Mesenchymal stem cell (in vitro differentiated cells and primary cell): ENCODE results near the gene TXNDC17.
A peak's percentile ranks its signal among the peaks of the same experiment; 100 is the strongest.

Source experiments
- DNase-seq: peaks from one replicate; pipeline ENCODE4 v3.0.0-alpha.2; 2013
- H2AFZ ChIP-seq: one replicate; pipeline ENCODE4 v1.6.1; 2013; ENCODE audit warnings: low read depth, mild to moderate bottlenecking, control low read depth, inconsistent platforms, low read length, moderate library complexity
- H2AK5ac ChIP-seq: 2 replicates; pipeline ENCODE4 v1.6.1; 2013; ENCODE audit warnings: low read length, moderate library complexity, mild to moderate bottlenecking, inconsistent platforms; ENCODE audit not compliant: severe bottlenecking
- H2BK120ac ChIP-seq: one replicate; pipeline ENCODE4 v1.6.1; 2013; ENCODE audit warnings: low read depth, mild to moderate bottlenecking, inconsistent platforms, low read length, moderate library complexity
- H2BK12ac ChIP-seq, 2 experiments: one replicate each; pipeline ENCODE4 v1.6.1; 2013; ENCODE audit warnings: inconsistent platforms in 2 of 2, low read length in 2 of 2, mild to moderate bottlenecking in 2 of 2, moderate library complexity in 2 of 2, control low read depth in 1 of 2
- H2BK15ac ChIP-seq: one replicate; pipeline ENCODE4 v1.6.1; 2013; ENCODE audit warnings: mild to moderate bottlenecking, low read depth, inconsistent platforms; ENCODE audit not compliant: poor library complexity, severe bottlenecking
- H2BK5ac ChIP-seq: 2 replicates; pipeline ENCODE4 v1.6.1; 2013; ENCODE audit warnings: low read depth, mild to moderate bottlenecking, low read length, control low read depth, inconsistent platforms; ENCODE audit not compliant: poor library complexity, severe bottlenecking
- H3K14ac ChIP-seq, 2 experiments: one replicate each; pipeline ENCODE4 v1.6.1; 2013; ENCODE audit warnings: inconsistent platforms in 2 of 2, low read length in 2 of 2, control low read depth in 1 of 2, mild to moderate bottlenecking in 1 of 2, moderate library complexity in 1 of 2
- H3K18ac ChIP-seq, 2 experiments: one replicate each; pipeline ENCODE4 v1.6.1; 2013; ENCODE audit warnings: inconsistent platforms in 2 of 2, low read length in 2 of 2, control low read depth in 1 of 2, low read depth in 1 of 2, mild to moderate bottlenecking in 1 of 2
- H3K23ac ChIP-seq, 2 experiments: one replicate each; pipeline ENCODE4 v1.6.1; 2013; ENCODE audit warnings: inconsistent platforms in 2 of 2, low read length in 2 of 2, mild to moderate bottlenecking in 2 of 2, moderate library complexity in 2 of 2, control low read depth in 1 of 2
- H3K27ac ChIP-seq: 2 replicates; pipeline ENCODE4 v1.5.1; 2013; ENCODE audit warnings: mild to moderate bottlenecking, moderate library complexity, low read length, control low read depth, inconsistent platforms; ENCODE audit not compliant: poor library complexity, severe bottlenecking
- H3K27me3 ChIP-seq, 2 experiments: 2 replicates each; pipeline versions ENCODE4 v1.6.1 to v1.7.0; 2013; ENCODE audit warnings: low read length in 2 of 2, mild to moderate bottlenecking in 2 of 2, moderate library complexity in 2 of 2, control low read depth in 1 of 2, inconsistent platforms in 1 of 2; ENCODE audit not compliant: control insufficient read depth in 1 of 2, insufficient read depth in 1 of 2
- H3K36me3 ChIP-seq, 2 experiments: 2 replicates each; pipeline versions ENCODE4 v1.6.1 to v1.7.0; 2013; ENCODE audit warnings: low read length in 2 of 2, control low read depth in 1 of 2, inconsistent platforms in 1 of 2, low read depth in 1 of 2, mild to moderate bottlenecking in 1 of 2; ENCODE audit not compliant: insufficient read depth in 2 of 2, control insufficient read depth in 1 of 2
- H3K4ac ChIP-seq, 2 experiments: one replicate each; pipeline ENCODE4 v1.6.1; 2013; ENCODE audit warnings: inconsistent platforms in 2 of 2, low read length in 2 of 2, mild to moderate bottlenecking in 2 of 2, moderate library complexity in 2 of 2, control low read depth in 1 of 2, low read depth in 1 of 2
- H3K4me1 ChIP-seq: 2 replicates; pipeline ENCODE4 v1.6.1; 2013; ENCODE audit warnings: low read depth, low read length, control low read depth; ENCODE audit not compliant: control insufficient read depth, insufficient read depth
- H3K4me2 ChIP-seq: 2 replicates; pipeline ENCODE4 v1.6.1; 2013; ENCODE audit warnings: low read length, mild to moderate bottlenecking, inconsistent platforms; ENCODE audit not compliant: poor library complexity, severe bottlenecking
- H3K4me3 ChIP-seq, 2 experiments: 2 replicates each; pipeline versions ENCODE4 v1.5.1 to v1.7.0; 2013; ENCODE audit warnings: low read length in 2 of 2, mild to moderate bottlenecking in 2 of 2, control low read depth in 1 of 2, low read depth in 1 of 2; ENCODE audit not compliant: insufficient read depth in 1 of 2
- H3K79me1 ChIP-seq: replicated peaks from 2 replicates; pipeline ENCODE4 v1.6.1; 2013; ENCODE audit warnings: mild to moderate bottlenecking, control low read depth, low read length, inconsistent platforms; ENCODE audit not compliant: poor library complexity, severe bottlenecking
- H3K9ac ChIP-seq: 2 replicates; pipeline ENCODE4 v1.7.0; 2013; ENCODE audit warnings: mild to moderate bottlenecking, low read length, moderate library complexity
- H3K9me3 ChIP-seq: 2 replicates; pipeline ENCODE4 v1.7.0; 2013; ENCODE audit warnings: mild to moderate bottlenecking, low read length; ENCODE audit not compliant: control insufficient read depth
- H4K8ac ChIP-seq: one replicate; pipeline ENCODE4 v1.6.1; 2013; ENCODE audit warnings: inconsistent platforms, mild to moderate bottlenecking, low read length, moderate library complexity
- H4K91ac ChIP-seq: one replicate; pipeline ENCODE4 v1.6.1; 2013; ENCODE audit warnings: mild to moderate bottlenecking, low read length, inconsistent platforms
- WGBS: methylation state at CpG from one replicate; pipeline ENCODE4 v1.1.7; 2013; ENCODE audit warnings: mixed read lengths; 5-methylcytosine and 5-hydroxymethylcytosine counted together

Gene TXNDC17

DNA sequence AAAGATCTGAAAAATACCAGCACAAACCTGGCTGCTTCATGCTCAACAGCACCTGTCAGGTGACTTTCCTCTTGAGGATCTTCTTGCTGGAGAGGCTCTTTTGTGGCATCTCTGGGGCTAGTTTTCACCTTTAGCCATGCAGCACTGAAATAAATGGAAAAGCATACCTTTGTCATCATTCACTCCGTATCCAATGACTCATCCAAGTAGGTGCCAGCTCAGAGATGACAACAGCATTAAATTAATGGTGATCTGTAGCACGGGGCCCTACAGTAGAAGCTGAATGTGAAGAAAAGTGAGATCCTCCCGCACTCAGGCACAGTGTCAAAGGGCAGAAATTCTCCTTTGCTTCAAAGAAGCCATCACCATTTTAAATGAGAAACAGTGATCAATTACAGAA lies 32.5 kb upstream of the TXNDC17 start:
- Histone ChIP-seq H3K9me3 (no peaks in the 10 kb centered on the region), H4K91ac (no peak overlapping the region), H3K4ac (no peak overlapping the region), H2BK5ac (no peak overlapping the region), H3K9ac (no peak overlapping the region), H3K18ac (no peak overlapping the region), H3K4me1 (no peaks in the 10 kb centered on the region), H3K36me3 (peaks cover 18 to 85% of the 10 kb centered on the region in 2 experiments), H2AFZ (no peak overlapping the region), H3K27ac (no peak overlapping the region), H2AK5ac (no peak overlapping the region), H3K79me1 (peaks cover 22% of the 10 kb centered on the region), H3K4me3 (no peak overlapping the region), H4K8ac (no peak overlapping the region), H3K23ac (no peak overlapping the region), H3K27me3 (no peaks in the 10 kb centered on the region), H2BK12ac (no peak overlapping the region), H2BK15ac (no peak overlapping the region), H2BK120ac (no peak overlapping the region), H3K4me2 (no peak overlapping the region), H3K14ac (no peak overlapping the region)
- WGBS, result 67% methylated on average over 2 of the region's 3 CpGs
- no peak for DNase-seq

DNA sequence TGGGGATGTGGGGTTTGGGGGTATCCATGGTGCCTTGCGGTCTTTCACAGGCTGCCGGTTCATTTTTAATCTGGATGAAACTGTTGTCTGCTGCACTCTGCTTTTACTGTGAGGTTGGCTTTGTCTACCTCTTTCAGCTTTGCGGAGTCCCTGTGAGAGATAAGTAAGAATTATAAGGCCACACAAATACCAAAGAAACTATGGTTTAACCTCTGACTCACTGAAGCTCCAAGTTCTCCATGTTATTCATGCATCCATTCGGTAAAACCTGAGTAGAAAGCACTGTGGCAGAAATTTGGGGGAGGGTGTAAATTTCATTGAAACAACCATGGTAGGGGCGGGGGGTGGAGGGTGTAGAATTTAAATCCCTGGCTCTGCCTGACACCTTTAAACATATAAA lies 30.8 kb upstream of the TXNDC17 start:
- Histone ChIP-seq H4K8ac (no peak overlapping the region), H3K18ac (no peak overlapping the region), H4K91ac (no peak overlapping the region), H2BK120ac (no peak overlapping the region), H2AK5ac (no peak overlapping the region), H2BK15ac (no peak overlapping the region), H3K27me3 (no peaks in the 10 kb centered on the region), H3K9ac (no peak overlapping the region), H3K23ac (no peak overlapping the region), H3K4me1 (no peaks in the 10 kb centered on the region), H3K4me2 (no peak overlapping the region), H3K9me3 (no peaks in the 10 kb centered on the region), H2BK12ac (no peak overlapping the region), H3K4ac (no peak overlapping the region), H3K36me3 (peaks cover 17 to 85% of the 10 kb centered on the region in 2 experiments), H2AFZ (no peak overlapping the region), H3K14ac (no peak overlapping the region), H3K79me1 (peaks cover 21% of the 10 kb centered on the region), H2BK5ac (no peak overlapping the region), H3K27ac (no peak overlapping the region), H3K4me3 (no peak overlapping the region)
- WGBS, result 92% methylated on average over 2 of the region's 5 CpGs
- DNase-seq, result no peak

DNA sequence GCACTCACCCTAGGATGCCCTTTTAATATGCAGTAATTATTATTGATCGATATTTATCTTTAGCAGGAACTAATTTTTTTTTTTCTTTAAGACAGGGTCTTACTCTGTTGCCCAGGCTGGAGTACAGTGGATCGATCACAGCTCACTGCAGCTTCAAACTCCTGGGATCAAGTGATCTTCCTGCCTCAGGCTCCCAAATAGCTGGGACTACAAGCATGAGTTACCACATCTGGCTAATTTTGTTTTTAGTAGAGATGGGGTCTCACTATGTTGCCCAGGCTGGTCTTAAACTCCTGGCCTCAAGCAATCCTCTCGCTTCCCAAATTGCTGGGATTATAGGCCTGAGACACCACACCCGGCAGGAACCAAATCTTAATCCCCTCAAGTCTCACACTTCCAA lies 29.6 kb upstream of the TXNDC17 start:
- no peaks in the 10 kb centered on the region for H3K27me3 ChIP-seq
- H2BK120ac ChIP-seq, result no peak overlapping the region
- no peak overlapping the region for H2AK5ac ChIP-seq
- no peak overlapping the region for H3K18ac ChIP-seq
- no peak for DNase-seq
- H3K4ac ChIP-seq, result no peak overlapping the region
- H2BK15ac ChIP-seq, result no peak overlapping the region
- H3K79me1 ChIP-seq, result peaks cover 22% of the 10 kb centered on the region
- H3K14ac ChIP-seq, result no peak overlapping the region
- 97% methylated on average over 3 of the region's 4 CpGs for WGBS
- no peak overlapping the region for H3K4me2 ChIP-seq
- H3K4me3 ChIP-seq, result no peak overlapping the region
- H4K8ac ChIP-seq, result no peak overlapping the region
- H3K36me3 ChIP-seq, result peaks cover 17 to 78% of the 10 kb centered on the region in 2 experiments
- H2BK12ac ChIP-seq, result no peak overlapping the region
- H3K9ac ChIP-seq, result no peak overlapping the region
- H2AFZ ChIP-seq, result no peak overlapping the region
- H3K9me3 ChIP-seq, result no peaks in the 10 kb centered on the region
- H3K23ac ChIP-seq, result no peak overlapping the region
- no peak overlapping the region for H2BK5ac ChIP-seq
- H3K4me1 ChIP-seq, result no peaks in the 10 kb centered on the region
- no peak overlapping the region for H4K91ac ChIP-seq
- H3K27ac ChIP-seq, result no peak overlapping the region

DNA sequence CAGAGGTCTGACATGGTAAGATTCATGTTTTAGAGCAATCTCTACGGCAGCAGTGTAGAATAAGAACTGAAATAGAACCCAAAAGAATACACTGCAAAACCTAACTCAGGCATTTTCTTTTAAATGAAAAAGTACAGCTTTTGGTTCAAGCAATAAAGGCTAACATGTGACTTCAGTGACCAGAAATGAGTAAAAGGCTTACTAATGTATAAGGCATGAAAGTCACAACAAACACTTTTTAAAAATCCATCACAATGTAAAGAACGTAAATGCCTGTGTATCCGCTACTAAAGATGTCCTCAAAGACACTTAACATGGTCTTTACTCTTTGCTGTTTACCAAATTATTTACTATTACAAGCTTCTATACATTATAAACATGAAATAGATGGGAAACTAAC lies 16.9 kb upstream of the TXNDC17 start:
- Histone ChIP-seq H3K4me1 (no peaks in the 10 kb centered on the region), H3K14ac (no peak overlapping the region), H3K79me1 (peaks cover 24% of the 10 kb centered on the region), H2BK5ac (no peak overlapping the region), H3K36me3 (peaks cover 9 to 91% of the 10 kb centered on the region in 2 experiments), H3K27ac (no peak overlapping the region), H3K18ac (no peak overlapping the region), H2AK5ac (no peak overlapping the region), H3K4me3 (no peak overlapping the region), H4K91ac (no peak overlapping the region), H2AFZ (no peak overlapping the region), H3K4ac (no peak overlapping the region), H3K23ac (no peak overlapping the region), H3K4me2 (no peak overlapping the region), H3K27me3 (no peaks in the 10 kb centered on the region), H2BK12ac (no peak overlapping the region), H2BK120ac (no peak overlapping the region), H3K9me3 (no peaks in the 10 kb centered on the region), H2BK15ac (no peak overlapping the region), H4K8ac (no peak overlapping the region), H3K9ac (peak overlapping the region; percentile 2)
- 83% methylated on average over 3 of the region's 3 CpGs for WGBS
- peak; percentile 20 for DNase-seq
